ENCODE results near the gene GPX4.

DNA sequence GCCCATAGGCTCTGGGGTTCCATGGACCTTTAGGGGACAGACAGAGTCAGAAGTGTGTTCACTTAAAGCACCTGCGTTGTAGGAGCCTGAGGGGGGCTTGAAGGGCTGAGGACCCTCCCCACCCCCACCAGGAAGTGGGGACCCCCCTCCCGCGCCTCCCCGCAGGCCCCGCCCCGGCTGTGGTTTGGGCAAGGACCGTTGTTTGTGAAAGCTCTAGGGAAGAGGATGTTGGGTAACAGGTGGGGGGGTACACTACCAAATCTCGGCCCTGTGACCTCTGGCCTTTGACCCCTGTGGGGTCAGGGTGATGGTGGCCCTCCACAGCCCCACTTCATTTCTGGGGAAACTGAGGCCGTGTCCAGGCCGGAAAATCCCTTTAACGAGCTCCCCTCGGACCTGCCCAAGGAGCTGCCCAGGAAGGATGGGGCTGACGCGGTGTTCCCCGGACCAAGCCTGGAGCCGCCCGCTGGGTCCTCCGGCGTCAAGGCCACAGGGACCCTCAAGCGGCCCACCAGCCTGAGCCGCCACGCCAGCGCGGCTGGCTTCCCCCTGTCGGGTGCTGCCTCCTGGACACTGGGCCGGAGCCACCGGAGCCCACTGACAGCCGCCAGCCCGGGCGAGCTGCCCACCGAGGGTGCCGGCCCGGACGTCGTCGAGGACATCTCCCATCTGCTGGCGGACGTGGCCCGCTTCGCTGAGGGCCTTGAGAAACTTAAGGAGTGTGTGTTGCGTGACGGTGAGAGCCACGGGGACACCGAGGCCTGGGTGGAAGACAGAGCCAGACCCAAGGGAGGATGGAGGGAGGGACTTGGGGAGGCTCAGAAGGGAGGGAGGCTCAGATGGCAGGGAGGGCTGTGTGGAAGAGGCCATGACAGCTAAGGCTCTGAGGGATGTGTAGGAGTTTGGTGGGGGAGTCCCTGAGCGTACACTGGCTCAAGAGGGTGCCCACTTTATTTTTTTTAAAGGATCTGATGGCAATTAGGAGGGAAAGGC lies 35.5 kb upstream of the GPX4 start:
- no peak for TF ChIP-seq CTCF (IDR thresholded peaks at IDR 0.05)
- no peak for TF ChIP-seq REST (IDR thresholded peaks at IDR 0.05; ENCODE audit: insufficient read depth in 1 of 2, low read depth in 2 of 2, low read length in 1 of 2)
- TF ChIP-seq SIN3A (IDR thresholded peaks at IDR 0.05; ENCODE audit: borderline replicate concordance, insufficient read depth, low read depth, low read length) = no peak
- TF ChIP-seq TCF7L2 (IDR thresholded peaks at IDR 0.05; ENCODE audit: low read depth, low read length) = no peak
- no peak for TF ChIP-seq POLR2AphosphoS5 (IDR thresholded peaks at IDR 0.05; ENCODE audit: low read depth, low read length)

Measured in Panc1 (cell line).